HepG2 (cell line): ENCODE results near the gene EIF4G3. TPM values are rescaled to one million over a fixed set of nuclear protein-coding genes. Genes with fewer than 3 reads are reported as not detected.

Experiments
- ATAC-seq: fragments of 200-7000 bp; cut with Tn5 transposase; 3 replicates; pipeline ENCODE4 v1.9.1; 2020; ENCODE audit warnings: mild to moderate bottlenecking, moderate library complexity
- BruUV-seq: library from RNA; stranded (reverse); fragments of 400-500 nt; replicated peaks from 2 replicates; lab custom pipeline; 2021; lab: Mats Ljungman, UMichigan
- CTCF ChIA-PET: fragments of 300-600 bp; formaldehyde crosslinking; extraction: SDS; loops from one replicate; lab custom pipeline; 2021; ENCODE audit warnings: low total read pairs, inconsistent platforms, low intra/inter-chr PET ratio; lab: Yijun Ruan, JAX
- POLR2A ChIA-PET: fragments of 350-600 bp; sonication (Branson Sonifier 250); formaldehyde crosslinking; loops from one replicate; lab custom pipeline; 2020; ENCODE audit warnings: antibody characterized with exemption, inconsistent platforms; lab: Yijun Ruan, JAX
- DNase-seq: peaks from one replicate; pipeline ENCODE4 v3.0.0-alpha.2; 2015; ENCODE audit warnings: low spot score
- FAIRE-seq: peaks from 3 replicates; lab custom pipeline; 2011; peaks lifted over from hg19 to GRCh38; lab: Jason Lieb, UNC
- H2AFZ ChIP-seq: one replicate; pipeline ENCODE4 v1.6.1; 2011; ENCODE audit warnings: low read length, inconsistent platforms
- H3K27ac ChIP-seq: fragments of 300-600 bp; 3 replicates; pipeline ENCODE4 v1.8.0; 2011; ENCODE audit warnings: mixed run types, mild to moderate bottlenecking, mixed read lengths, low read length, inconsistent platforms; ENCODE audit not compliant: insufficient read depth; ENCODE audit errors: extremely low read length
- H3K27me3 ChIP-seq, 2 experiments: fragments of 200-600 bp in 1 of 2; 2 replicates in 1 of 2; 3 replicates in 1 of 2; pipeline versions ENCODE4 v1.6.0 to v1.8.0; 2011; ENCODE audit warnings: low read length in 2 of 2, mild to moderate bottlenecking in 2 of 2, moderate library complexity in 2 of 2, inconsistent platforms in 1 of 2; ENCODE audit not compliant: insufficient read depth in 2 of 2, control insufficient read depth in 1 of 2
- H3K36me3 ChIP-seq, 2 experiments: fragments of 200-600 bp in 1 of 2; replicated peaks in 1 of 2; 2 replicates in 1 of 2; 3 replicates in 1 of 2; pipeline versions ENCODE4 v1.5.1 to v1.8.0; 2011; ENCODE audit warnings: low read length in 2 of 2, inconsistent platforms in 1 of 2; ENCODE audit not compliant: insufficient read depth in 2 of 2, control insufficient read depth in 1 of 2
- H3K4me1 ChIP-seq: 2 replicates; pipeline ENCODE4 v1.5.1; 2012; ENCODE audit warnings: low read length, inconsistent platforms; ENCODE audit not compliant: insufficient read depth
- H3K4me2 ChIP-seq: 2 replicates; pipeline ENCODE4 v1.6.0; 2011; ENCODE audit warnings: low read depth, low read length, inconsistent platforms
- H3K4me3 ChIP-seq, 3 experiments: fragments of 200-600 bp in 1 of 3; sonication (generic), shearing (Covaris generic) in 1 of 3; replicated peaks in 1 of 3; 2 replicates each; pipeline ENCODE4 v1.5.1; 2011 to 2016; ENCODE audit warnings: low read length in 3 of 3, inconsistent platforms in 2 of 3, low read depth in 2 of 3, mild to moderate bottlenecking in 2 of 3, control low read depth in 1 of 3, mixed read lengths in 1 of 3; ENCODE audit not compliant: insufficient read depth in 1 of 3
- H3K79me2 ChIP-seq: one replicate; pipeline ENCODE4 v1.6.1; 2011; ENCODE audit warnings: low read length, inconsistent platforms; ENCODE audit not compliant: insufficient read depth
- H3K9ac ChIP-seq: 2 replicates; pipeline ENCODE4 v1.6.0; 2011; ENCODE audit warnings: mild to moderate bottlenecking, low read depth, low read length, inconsistent platforms; ENCODE audit not compliant: insufficient read depth
- H3K9me3 ChIP-seq: 2 replicates; pipeline ENCODE4 v1.5.1; 2012; ENCODE audit warnings: mild to moderate bottlenecking, low read length
- H4K20me1 ChIP-seq: 2 replicates; pipeline ENCODE4 v1.6.0; 2011; ENCODE audit warnings: inconsistent platforms, mild to moderate bottlenecking, low read length, moderate library complexity; ENCODE audit not compliant: insufficient read depth
- CSRNP2 ChIP-seq: sonication (generic); formaldehyde crosslinking; conservative IDR thresholded peaks from 2 replicates; pipeline ENCODE4 v1.8.0; 2022; ENCODE audit warnings: low read depth, missing genetic modification reagents
- ELF1 ChIP-seq: sonication (generic); formaldehyde crosslinking; IDR thresholded peaks from 2 replicates; pipeline ENCODE4 v1.4.0; 2020; ENCODE audit warnings: missing genetic modification reagents
- FIP1L1 ChIP-seq: fragments of 200-400 bp; formaldehyde crosslinking; IDR thresholded peaks from 2 replicates; pipeline ENCODE4 v1.6.1; 2018; ENCODE audit warnings: low read depth, mild to moderate bottlenecking, low read length, moderate library complexity, borderline replicate concordance; ENCODE audit not compliant: insufficient read depth
- NFKBIZ ChIP-seq: IDR thresholded peaks from 2 replicates; pipeline ENCODE4 v1.6.1; 2018; ENCODE audit warnings: missing genetic modification reagents, missing compliant biosample characterization
- RBM39 ChIP-seq: fragments of 200-400 bp; formaldehyde crosslinking; IDR thresholded peaks from one replicate; pipeline ENCODE4 v1.6.1; 2018; ENCODE audit warnings: antibody characterized with exemption, mild to moderate bottlenecking, low read depth, low read length; ENCODE audit not compliant: poor library complexity, severe bottlenecking
- RORA ChIP-seq: sonication (generic); formaldehyde crosslinking; IDR thresholded peaks from 2 replicates; pipeline ENCODE4 v1.5.0; 2020; ENCODE audit warnings: mild to moderate bottlenecking, missing genetic modification reagents, moderate library complexity
- SP140L ChIP-seq: sonication (generic); formaldehyde crosslinking; IDR thresholded peaks from 2 replicates; pipeline ENCODE4 v1.4.0; 2020; ENCODE audit warnings: missing genetic modification reagents, borderline replicate concordance
- STAT5B ChIP-seq: sonication (generic); formaldehyde crosslinking; IDR thresholded peaks from 2 replicates; pipeline ENCODE4 v1.4.0; 2020; ENCODE audit warnings: missing genetic modification reagents
- XRCC5 ChIP-seq: fragments of 200-400 bp; formaldehyde crosslinking; optimal IDR thresholded peaks from 2 replicates; pipeline ENCODE3; 2017; ENCODE audit warnings: mild to moderate bottlenecking, low read length
- ZFX ChIP-seq: sonication (generic); formaldehyde crosslinking; IDR thresholded peaks from 2 replicates; pipeline ENCODE4 v1.4.0; 2020; ENCODE audit warnings: mild to moderate bottlenecking, low read depth, missing genetic modification reagents, moderate library complexity
- ZNF281 ChIP-seq: sonication (generic); formaldehyde crosslinking; IDR thresholded peaks from 2 replicates; pipeline ENCODE4 v1.4.0; 2020; ENCODE audit warnings: missing genetic modification reagents, borderline replicate concordance
- ZNF546 ChIP-seq: sonication (generic); formaldehyde crosslinking; conservative IDR thresholded peaks from 2 replicates; pipeline ENCODE4 v1.8.1; 2023; ENCODE audit warnings: mild to moderate bottlenecking, missing genetic modification reagents
- ZNF558 ChIP-seq: sonication (generic); formaldehyde crosslinking; IDR thresholded peaks from 2 replicates; pipeline ENCODE4 v1.9.0; 2022; ENCODE audit warnings: mild to moderate bottlenecking, missing genetic modification reagents, borderline replicate concordance
- ZNF563 ChIP-seq: sonication (generic); formaldehyde crosslinking; IDR thresholded peaks from 2 replicates; pipeline ENCODE4 v1.8.0; 2022; ENCODE audit warnings: mild to moderate bottlenecking, moderate library complexity, missing genetic modification reagents
- ZNF589 ChIP-seq: sonication (generic); formaldehyde crosslinking; conservative IDR thresholded peaks from 2 replicates; pipeline ENCODE4 v1.8.0; 2022; ENCODE audit warnings: mild to moderate bottlenecking, moderate library complexity, missing genetic modification reagents
- ZNF674 ChIP-seq: sonication (generic); formaldehyde crosslinking; IDR thresholded peaks from 2 replicates; pipeline ENCODE4 v1.5.0; 2020; ENCODE audit warnings: low read depth, mild to moderate bottlenecking, missing genetic modification reagents
- ZNF737 ChIP-seq: sonication (generic); formaldehyde crosslinking; IDR thresholded peaks from 2 replicates; pipeline ENCODE4 v1.5.0; 2020; ENCODE audit warnings: missing genetic modification reagents, mild to moderate bottlenecking, borderline replicate concordance
- ZNF776 ChIP-seq: sonication (generic); formaldehyde crosslinking; IDR thresholded peaks from 2 replicates; pipeline ENCODE4 v1.4.0; 2020; ENCODE audit warnings: mild to moderate bottlenecking, missing genetic modification reagents
- WGBS: methylation state at CpG from one replicate; pipeline ENCODE4 v1.1.6; 2017; ENCODE audit warnings: low lambda C conversion rate; 5-methylcytosine and 5-hydroxymethylcytosine counted together
- in situ Hi-C: cut with HindIII; loops from 2 replicates; pipeline ENCODE4 v1.10.0; 2017; ENCODE audit warnings: low pct_unique_long_range_greater_than_20kb; ENCODE audit not compliant: extremely low pct_ligation_motif_present
- intact Hi-C: fragments of 100-400 bp; cut with micrococcal nuclease; formaldehyde crosslinking; loops from one replicate; pipeline ENCODE4 v1.10.0; 2022; ENCODE audit not compliant: unreplicated experiment
- polyA plus RNA-seq, 8 experiments: library from polyadenylated mRNA; depleted of rRNA in 3 of 8; stranded (reverse) in 7 of 8; unstranded in 1 of 8; fragments of >200 nt; fragmentation: Illumina TruSeq in 4 of 8; extraction: Trizol in 4 of 8; gene quantifications; 2 replicates each; pipeline versions ENCODE4 v1.2.1 to v1.2.3, GENCODE V29; 2011 to 2016; ENCODE audit warnings: low read depth in 4 of 8, missing spikeins in 1 of 8, mixed read lengths in 1 of 8; ENCODE audit not compliant: insufficient read depth in 1 of 8
- total RNA-seq, 5 experiments: library from RNA; depleted of rRNA; stranded (reverse); fragments of >200 nt; fragmentation: Illumina TruSeq; extraction: Trizol; gene quantifications; 2 replicates each; pipeline ENCODE4 v1.2.3, GENCODE V29; 2016; ENCODE audit warnings: low read depth in 1 of 5

Gene EIF4G3
- total and polyA plus RNA-seq, 2 of the 13 experiments (the other 11 are each of a cell fraction or from before 2014, with no cell fraction given): 22.2 to 27.6 TPM

DNA sequence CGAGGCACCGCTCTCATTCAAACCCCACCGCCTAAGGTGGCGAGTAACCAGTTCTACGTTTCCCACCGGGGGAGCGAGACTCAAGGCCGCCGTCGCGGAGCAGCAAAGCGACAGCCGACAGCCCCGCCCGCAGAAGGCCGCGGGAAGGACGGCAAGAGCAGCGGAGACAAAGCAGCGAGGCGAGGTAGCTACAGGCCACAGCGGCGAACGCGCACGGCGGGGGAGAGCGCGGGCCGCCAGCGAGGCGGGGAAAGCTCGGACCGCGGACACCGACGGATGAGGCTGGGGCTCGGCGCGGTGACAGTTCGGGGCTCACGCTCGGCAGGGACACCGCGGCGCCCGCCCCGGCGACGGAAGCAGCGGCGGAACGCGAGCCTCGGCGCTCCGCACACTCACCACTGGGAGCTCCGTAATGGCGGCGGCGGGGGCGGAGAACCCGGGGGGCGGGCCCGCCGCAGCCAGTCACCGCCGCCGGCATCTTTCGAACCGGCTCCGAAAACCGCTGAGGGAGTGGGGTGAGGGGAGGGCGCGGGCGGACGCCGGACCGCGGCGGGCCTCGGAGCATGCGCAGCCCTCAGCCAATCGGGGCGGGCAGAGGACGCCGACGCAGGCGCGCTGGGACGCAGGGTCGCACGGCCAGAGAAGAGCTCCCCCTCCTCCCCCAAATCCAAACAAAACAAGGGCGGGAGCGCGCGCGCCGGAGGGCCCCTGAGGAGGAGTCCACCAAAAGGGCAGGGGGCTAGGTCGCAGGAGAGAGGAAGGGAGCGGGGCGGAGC, 390.3 kb downstream of the EIF4G3 start:
- peak; percentile 80 for ATAC-seq
- WGBS: 1% methylated on average over 16 of the region's 102 CpGs
- Histone ChIP-seq H3K4me1 (peaks cover 41% of the 10 kb centered on the region), H3K9me3 (no peaks in the 10 kb centered on the region), H4K20me1 (peaks cover 39% of the 10 kb centered on the region), H3K4me2 (peak overlapping the region; percentile 80), H3K9ac (peak overlapping the region; percentile 91), H3K36me3 (peaks cover 0 to 3% of the 10 kb centered on the region in 2 experiments; a peak in 1 of 5 replicates), H3K27me3 (no peaks in the 10 kb centered on the region; a peak in 1 of 5 replicates), H2AFZ (no peak overlapping the region), H3K27ac (peak overlapping the region; percentile 99), H3K4me3 (peak overlapping the region; percentile 88 to 99 (median 92)), H3K79me2 (peaks cover 48% of the 10 kb centered on the region)
- POLR2A ChIA-PET: interaction anchor here (0.5 to 2.2 kb wide), 31 partner anchors 9 to 650 kb away, joined by 3 to 19 read pairs (median 4); partner anchors contain the start of genes CDA, DDOST, FAM43B and KIF17
- BruUV-seq: no TSS peak
- CTCF ChIA-PET: no interaction called here
- FAIRE-seq: no peak
- intact Hi-C loops (loop anchor here (10.0 kb wide), 1 partner anchor 108 kb away; no protein-coding TSS in a partner anchor), in situ Hi-C loops (no loop called here)
- peak; percentile 95 for DNase-seq
- peak; percentile 53 for TF ChIP-seq RBM39
- peak; percentile 39 for TF ChIP-seq XRCC5
- TF ChIP-seq ZNF674 (CRISPR knock-in tag): no peak
- TF ChIP-seq FIP1L1: peak; percentile 64; the same call in 1 of the 2 replicates
- TF ChIP-seq ZNF546: peak; percentile 80
- TF ChIP-seq SP140L (CRISPR knock-in tag): no peak
- no peak for TF ChIP-seq CSRNP2 (CRISPR knock-in tag)
- TF ChIP-seq RORA (CRISPR knock-in tag): no peak
- TF ChIP-seq NFKBIZ: no peak; the same call in 1 of the 2 replicates
- no peak for TF ChIP-seq ZNF737 (CRISPR knock-in tag)
- TF ChIP-seq ZNF558 (CRISPR knock-in tag): no peak; the same call in 1 of the 2 replicates
- TF ChIP-seq ZNF776: peak; percentile 90
- peak; percentile 76; the same call in 1 of the 2 replicates for TF ChIP-seq ZNF563
- TF ChIP-seq ZFX (CRISPR knock-in tag): peak; percentile 92
- peak; percentile 57 for TF ChIP-seq ZNF281 (CRISPR knock-in tag)
- peak; percentile 49; the same call in 1 of the 2 replicates for TF ChIP-seq ZNF589
- no peak for TF ChIP-seq STAT5B (CRISPR knock-in tag)
- peak; percentile 24; the same call in 1 of the 2 replicates for TF ChIP-seq ELF1 (CRISPR knock-in tag)
